H1 (cell line): ENCODE results near the gene BCAP31. TPM values are rescaled to one million over a fixed set of nuclear protein-coding genes. Genes with fewer than 3 reads are reported as not detected.

Source experiments
- JUND ChIP-seq: IDR thresholded peaks from 2 replicates; pipeline ENCODE4 v1.6.1; 2011; ENCODE audit warnings: mild to moderate bottlenecking, improper control_type of control experiment, low read length
- KDM1A ChIP-seq: fragments of 200-600, 300-600 bp; sonication (generic); IDR thresholded peaks from 2 replicates; pipeline ENCODE4 v1.7.1; 2016; ENCODE audit warnings: mild to moderate bottlenecking, low read length, borderline replicate concordance
- NRF1 ChIP-seq: IDR thresholded peaks from 2 replicates; pipeline ENCODE4 v1.6.1; 2011; ENCODE audit warnings: mild to moderate bottlenecking, low read depth, low read length, improper control_type of control experiment
- PHF8 ChIP-seq: fragments of 200-600 bp; sonication (generic); conservative IDR thresholded peaks from 2 replicates; pipeline ENCODE4 v1.7.1; 2012; ENCODE audit warnings: low read depth, mild to moderate bottlenecking, inconsistent platforms, low read length, moderate library complexity
- POLR2A ChIP-seq, 2 experiments: IDR thresholded peaks; 1 replicate in 1 of 2; 2 replicates in 1 of 2; pipeline ENCODE4 v1.6.1; 2011; ENCODE audit warnings: low read depth in 2 of 2, low read length in 2 of 2, mild to moderate bottlenecking in 2 of 2; ENCODE audit errors: control extremely low read depth in 1 of 2
- RXRA ChIP-seq: IDR thresholded peaks from 2 replicates; pipeline ENCODE4 v1.6.1; 2011; ENCODE audit warnings: low read depth, mild to moderate bottlenecking, low read length, moderate library complexity; ENCODE audit not compliant: insufficient read depth
- SP1 ChIP-seq: IDR thresholded peaks from 2 replicates; pipeline ENCODE4 v1.6.1; 2011; ENCODE audit warnings: low read depth, low read length
- SP4 ChIP-seq: IDR thresholded peaks from 2 replicates; pipeline ENCODE4 v1.6.1; 2012; ENCODE audit warnings: low read length, inconsistent platforms
- ZNF274 ChIP-seq: IDR thresholded peaks from 2 replicates; pipeline ENCODE4 v1.7.0; 2012; ENCODE audit warnings: low read length, borderline replicate concordance; ENCODE audit errors: extremely low read depth
- polyA plus RNA-seq, 7 experiments: library from polyadenylated mRNA; depleted of rRNA in 3 of 7; stranded (reverse) in 5 of 7; unstranded in 2 of 7; fragments of >200 nt in 5 of 7; fragments of 200-250 nt in 2 of 7; gene quantifications; 1 replicate in 5 of 7; 2 replicates in 1 of 7; 4 replicates in 1 of 7; pipeline versions ENCODE4 v1.2.1 to v1.2.3, GENCODE V29; 2011 to 2013; ENCODE audit warnings: missing spikeins in 2 of 7, mixed read lengths in 2 of 7
- total RNA-seq: library from RNA; stranded (reverse); fragmentation: NEBNext Ultra II Directional; extraction: Animal tissue kit (Norgen Biotek cat#: 25700); gene quantifications from 2 replicates; pipeline ENCODE4 v1.2.1, GENCODE V29; 2021
- TF ChIP-seq, protein P1 (sequence below): fragments of 300-600 bp; sonication (generic); IDR thresholded peaks from 2 replicates; pipeline ENCODE4 v1.7.1; 2012; ENCODE audit warnings: low read length, moderate library complexity, mild to moderate bottlenecking, inconsistent platforms; ENCODE audit not compliant: insufficient replicate concordance
- TF ChIP-seq, protein P2 (sequence below): IDR thresholded peaks from 2 replicates; pipeline ENCODE4 v1.6.1; 2012; ENCODE audit warnings: low read length, inconsistent platforms

BCAP31 gene
- total and polyA plus RNA-seq, 2 of the 8 experiments (the other 6 are each of a cell fraction or from before 2014, with no cell fraction given), result 136 to 159 TPM

DNA sequence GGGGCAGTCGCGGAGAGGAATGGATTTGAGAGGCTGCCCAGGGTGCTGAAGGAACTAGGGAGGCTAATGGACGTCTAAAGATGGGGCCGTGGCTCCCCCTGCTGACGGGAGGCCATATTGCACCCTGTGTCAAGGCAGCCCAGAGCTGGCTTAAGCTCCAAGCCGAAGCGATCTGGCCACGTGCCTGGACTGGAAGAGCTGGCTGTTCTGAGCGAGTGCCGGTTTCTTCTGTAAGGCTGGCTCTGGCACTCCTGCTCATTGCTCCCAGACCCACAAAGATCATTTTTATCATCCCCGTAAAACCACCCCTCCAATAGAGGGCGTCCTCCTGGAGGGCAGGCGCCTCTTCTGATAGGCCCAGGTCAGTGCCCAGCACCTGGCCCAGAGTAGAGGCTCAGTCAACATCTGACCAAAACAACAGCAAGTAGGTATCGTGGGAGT lies 56.2 kb downstream of the BCAP31 start (continued):
- TF ChIP-seq, protein P1, sequence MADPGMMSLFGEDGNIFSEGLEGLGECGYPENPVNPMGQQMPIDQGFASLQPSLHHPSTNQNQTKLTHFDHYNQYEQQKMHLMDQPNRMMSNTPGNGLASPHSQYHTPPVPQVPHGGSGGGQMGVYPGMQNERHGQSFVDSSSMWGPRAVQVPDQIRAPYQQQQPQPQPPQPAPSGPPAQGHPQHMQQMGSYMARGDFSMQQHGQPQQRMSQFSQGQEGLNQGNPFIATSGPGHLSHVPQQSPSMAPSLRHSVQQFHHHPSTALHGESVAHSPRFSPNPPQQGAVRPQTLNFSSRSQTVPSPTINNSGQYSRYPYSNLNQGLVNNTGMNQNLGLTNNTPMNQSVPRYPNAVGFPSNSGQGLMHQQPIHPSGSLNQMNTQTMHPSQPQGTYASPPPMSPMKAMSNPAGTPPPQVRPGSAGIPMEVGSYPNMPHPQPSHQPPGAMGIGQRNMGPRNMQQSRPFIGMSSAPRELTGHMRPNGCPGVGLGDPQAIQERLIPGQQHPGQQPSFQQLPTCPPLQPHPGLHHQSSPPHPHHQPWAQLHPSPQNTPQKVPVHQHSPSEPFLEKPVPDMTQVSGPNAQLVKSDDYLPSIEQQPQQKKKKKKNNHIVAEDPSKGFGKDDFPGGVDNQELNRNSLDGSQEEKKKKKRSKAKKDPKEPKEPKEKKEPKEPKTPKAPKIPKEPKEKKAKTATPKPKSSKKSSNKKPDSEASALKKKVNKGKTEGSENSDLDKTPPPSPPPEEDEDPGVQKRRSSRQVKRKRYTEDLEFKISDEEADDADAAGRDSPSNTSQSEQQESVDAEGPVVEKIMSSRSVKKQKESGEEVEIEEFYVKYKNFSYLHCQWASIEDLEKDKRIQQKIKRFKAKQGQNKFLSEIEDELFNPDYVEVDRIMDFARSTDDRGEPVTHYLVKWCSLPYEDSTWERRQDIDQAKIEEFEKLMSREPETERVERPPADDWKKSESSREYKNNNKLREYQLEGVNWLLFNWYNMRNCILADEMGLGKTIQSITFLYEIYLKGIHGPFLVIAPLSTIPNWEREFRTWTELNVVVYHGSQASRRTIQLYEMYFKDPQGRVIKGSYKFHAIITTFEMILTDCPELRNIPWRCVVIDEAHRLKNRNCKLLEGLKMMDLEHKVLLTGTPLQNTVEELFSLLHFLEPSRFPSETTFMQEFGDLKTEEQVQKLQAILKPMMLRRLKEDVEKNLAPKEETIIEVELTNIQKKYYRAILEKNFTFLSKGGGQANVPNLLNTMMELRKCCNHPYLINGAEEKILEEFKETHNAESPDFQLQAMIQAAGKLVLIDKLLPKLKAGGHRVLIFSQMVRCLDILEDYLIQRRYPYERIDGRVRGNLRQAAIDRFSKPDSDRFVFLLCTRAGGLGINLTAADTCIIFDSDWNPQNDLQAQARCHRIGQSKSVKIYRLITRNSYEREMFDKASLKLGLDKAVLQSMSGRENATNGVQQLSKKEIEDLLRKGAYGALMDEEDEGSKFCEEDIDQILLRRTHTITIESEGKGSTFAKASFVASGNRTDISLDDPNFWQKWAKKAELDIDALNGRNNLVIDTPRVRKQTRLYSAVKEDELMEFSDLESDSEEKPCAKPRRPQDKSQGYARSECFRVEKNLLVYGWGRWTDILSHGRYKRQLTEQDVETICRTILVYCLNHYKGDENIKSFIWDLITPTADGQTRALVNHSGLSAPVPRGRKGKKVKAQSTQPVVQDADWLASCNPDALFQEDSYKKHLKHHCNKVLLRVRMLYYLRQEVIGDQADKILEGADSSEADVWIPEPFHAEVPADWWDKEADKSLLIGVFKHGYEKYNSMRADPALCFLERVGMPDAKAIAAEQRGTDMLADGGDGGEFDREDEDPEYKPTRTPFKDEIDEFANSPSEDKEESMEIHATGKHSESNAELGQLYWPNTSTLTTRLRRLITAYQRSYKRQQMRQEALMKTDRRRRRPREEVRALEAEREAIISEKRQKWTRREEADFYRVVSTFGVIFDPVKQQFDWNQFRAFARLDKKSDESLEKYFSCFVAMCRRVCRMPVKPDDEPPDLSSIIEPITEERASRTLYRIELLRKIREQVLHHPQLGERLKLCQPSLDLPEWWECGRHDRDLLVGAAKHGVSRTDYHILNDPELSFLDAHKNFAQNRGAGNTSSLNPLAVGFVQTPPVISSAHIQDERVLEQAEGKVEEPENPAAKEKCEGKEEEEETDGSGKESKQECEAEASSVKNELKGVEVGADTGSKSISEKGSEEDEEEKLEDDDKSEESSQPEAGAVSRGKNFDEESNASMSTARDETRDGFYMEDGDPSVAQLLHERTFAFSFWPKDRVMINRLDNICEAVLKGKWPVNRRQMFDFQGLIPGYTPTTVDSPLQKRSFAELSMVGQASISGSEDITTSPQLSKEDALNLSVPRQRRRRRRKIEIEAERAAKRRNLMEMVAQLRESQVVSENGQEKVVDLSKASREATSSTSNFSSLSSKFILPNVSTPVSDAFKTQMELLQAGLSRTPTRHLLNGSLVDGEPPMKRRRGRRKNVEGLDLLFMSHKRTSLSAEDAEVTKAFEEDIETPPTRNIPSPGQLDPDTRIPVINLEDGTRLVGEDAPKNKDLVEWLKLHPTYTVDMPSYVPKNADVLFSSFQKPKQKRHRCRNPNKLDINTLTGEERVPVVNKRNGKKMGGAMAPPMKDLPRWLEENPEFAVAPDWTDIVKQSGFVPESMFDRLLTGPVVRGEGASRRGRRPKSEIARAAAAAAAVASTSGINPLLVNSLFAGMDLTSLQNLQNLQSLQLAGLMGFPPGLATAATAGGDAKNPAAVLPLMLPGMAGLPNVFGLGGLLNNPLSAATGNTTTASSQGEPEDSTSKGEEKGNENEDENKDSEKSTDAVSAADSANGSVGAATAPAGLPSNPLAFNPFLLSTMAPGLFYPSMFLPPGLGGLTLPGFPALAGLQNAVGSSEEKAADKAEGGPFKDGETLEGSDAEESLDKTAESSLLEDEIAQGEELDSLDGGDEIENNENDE, result no peak
- TF ChIP-seq, protein P2, sequence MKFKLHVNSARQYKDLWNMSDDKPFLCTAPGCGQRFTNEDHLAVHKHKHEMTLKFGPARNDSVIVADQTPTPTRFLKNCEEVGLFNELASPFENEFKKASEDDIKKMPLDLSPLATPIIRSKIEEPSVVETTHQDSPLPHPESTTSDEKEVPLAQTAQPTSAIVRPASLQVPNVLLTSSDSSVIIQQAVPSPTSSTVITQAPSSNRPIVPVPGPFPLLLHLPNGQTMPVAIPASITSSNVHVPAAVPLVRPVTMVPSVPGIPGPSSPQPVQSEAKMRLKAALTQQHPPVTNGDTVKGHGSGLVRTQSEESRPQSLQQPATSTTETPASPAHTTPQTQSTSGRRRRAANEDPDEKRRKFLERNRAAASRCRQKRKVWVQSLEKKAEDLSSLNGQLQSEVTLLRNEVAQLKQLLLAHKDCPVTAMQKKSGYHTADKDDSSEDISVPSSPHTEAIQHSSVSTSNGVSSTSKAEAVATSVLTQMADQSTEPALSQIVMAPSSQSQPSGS, result no peak
- TF ChIP-seq SP1 (no peak), ZNF274 (no peak), PHF8 (no peak), RXRA (no peak), POLR2A (IDR thresholded peaks at IDR 0.05; ENCODE audit: control extremely low read depth in 1 of 2, low read depth in 2 of 2, low read length in 2 of 2) (no peak), NRF1 (no peak), KDM1A (no peak), SP4 (no peak), JUND (no peak)
